KMS-11 (cell line): ENCODE measurements around the gene CCBE1.

Source experiments
- H2AFZ ChIP-seq: fragments of 200-600 bp; sonication (generic); 2 replicates; pipeline ENCODE4 v1.6.1; 2016; ENCODE audit warnings: antibody characterized with exemption, mixed run types, low read depth
- H3K27ac ChIP-seq: fragments of 200-600 bp; sonication (generic); 2 replicates; pipeline ENCODE4 v1.6.1; 2016; ENCODE audit warnings: mild to moderate bottlenecking, mixed run types
- H3K27me3 ChIP-seq: fragments of 200-600 bp; sonication (generic); 2 replicates; pipeline ENCODE4 v1.6.1; 2017; ENCODE audit warnings: mild to moderate bottlenecking, low read depth, mixed run types, moderate library complexity; ENCODE audit not compliant: insufficient read depth
- H3K36me3 ChIP-seq: fragments of 200-600 bp; sonication (generic); 2 replicates; pipeline ENCODE4 v1.6.1; 2017; ENCODE audit warnings: mild to moderate bottlenecking, mixed run types; ENCODE audit not compliant: insufficient read depth
- H3K4me1 ChIP-seq: fragments of 200-600 bp; sonication (generic); 2 replicates; pipeline ENCODE4 v1.6.1; 2016; ENCODE audit warnings: mild to moderate bottlenecking, low read depth, mixed run types; ENCODE audit not compliant: poor library complexity, severe bottlenecking
- H3K4me2 ChIP-seq: fragments of 200-600 bp; sonication (generic); 2 replicates; pipeline ENCODE4 v1.7.0; 2016; ENCODE audit warnings: mild to moderate bottlenecking, mixed run types
- H3K4me3 ChIP-seq: fragments of 200-600 bp; sonication (generic); IDR thresholded peaks from 2 replicates; pipeline ENCODE4 v1.6.1; 2017; ENCODE audit warnings: low read depth, low read length, mixed read lengths; ENCODE audit not compliant: insufficient read depth
- H3K79me2 ChIP-seq: fragments of 200-600 bp; sonication (generic); 2 replicates; pipeline ENCODE4 v1.6.1; 2016; ENCODE audit warnings: low read depth, mixed run types; ENCODE audit not compliant: insufficient read depth
- H3K9ac ChIP-seq: fragments of 200-600 bp; sonication (generic); 2 replicates; pipeline ENCODE4 v1.6.1; 2016; ENCODE audit warnings: mild to moderate bottlenecking, mixed run types
- H4K20me1 ChIP-seq: fragments of 200-600 bp; sonication (generic); 2 replicates; pipeline ENCODE4 v1.6.1; 2016; ENCODE audit warnings: mild to moderate bottlenecking, mixed run types; ENCODE audit not compliant: insufficient read depth
- TF ChIP-seq, protein P1 (sequence below): fragments of 200-600 bp; sonication (generic); conservative IDR thresholded peaks from 2 replicates; pipeline ENCODE4 v1.6.1; 2017; ENCODE audit warnings: low read depth, mild to moderate bottlenecking, antibody characterized with exemption, low read length, moderate library complexity, mixed read lengths

Gene CCBE1

GRCh38 chr18:59733421-59733820, 36.2 kb upstream of the CCBE1 start:
- H3K4me2 ChIP-seq, result no peak overlapping the region
- H3K9ac ChIP-seq, result no peak overlapping the region
- no peaks in the 10 kb centered on the region for H3K36me3 ChIP-seq
- no peaks in the 10 kb centered on the region for H3K4me1 ChIP-seq
- H3K27me3 ChIP-seq, result no peaks in the 10 kb centered on the region
- H3K27ac ChIP-seq, result no peak overlapping the region
- no peak overlapping the region for H2AFZ ChIP-seq
- TF ChIP-seq, protein P1, sequence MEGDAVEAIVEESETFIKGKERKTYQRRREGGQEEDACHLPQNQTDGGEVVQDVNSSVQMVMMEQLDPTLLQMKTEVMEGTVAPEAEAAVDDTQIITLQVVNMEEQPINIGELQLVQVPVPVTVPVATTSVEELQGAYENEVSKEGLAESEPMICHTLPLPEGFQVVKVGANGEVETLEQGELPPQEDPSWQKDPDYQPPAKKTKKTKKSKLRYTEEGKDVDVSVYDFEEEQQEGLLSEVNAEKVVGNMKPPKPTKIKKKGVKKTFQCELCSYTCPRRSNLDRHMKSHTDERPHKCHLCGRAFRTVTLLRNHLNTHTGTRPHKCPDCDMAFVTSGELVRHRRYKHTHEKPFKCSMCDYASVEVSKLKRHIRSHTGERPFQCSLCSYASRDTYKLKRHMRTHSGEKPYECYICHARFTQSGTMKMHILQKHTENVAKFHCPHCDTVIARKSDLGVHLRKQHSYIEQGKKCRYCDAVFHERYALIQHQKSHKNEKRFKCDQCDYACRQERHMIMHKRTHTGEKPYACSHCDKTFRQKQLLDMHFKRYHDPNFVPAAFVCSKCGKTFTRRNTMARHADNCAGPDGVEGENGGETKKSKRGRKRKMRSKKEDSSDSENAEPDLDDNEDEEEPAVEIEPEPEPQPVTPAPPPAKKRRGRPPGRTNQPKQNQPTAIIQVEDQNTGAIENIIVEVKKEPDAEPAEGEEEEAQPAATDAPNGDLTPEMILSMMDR, result no peak
- no peaks in the 10 kb centered on the region for H3K79me2 ChIP-seq
- H4K20me1 ChIP-seq, result no peaks in the 10 kb centered on the region
- H3K4me3 ChIP-seq, result no peak overlapping the region

GRCh38 chr18:59730896-59731295, 33.7 kb upstream of the CCBE1 start:
- Histone ChIP-seq H3K4me3 (no peak overlapping the region), H3K27me3 (no peaks in the 10 kb centered on the region), H3K79me2 (no peaks in the 10 kb centered on the region), H3K36me3 (no peaks in the 10 kb centered on the region), H3K9ac (no peak overlapping the region), H2AFZ (no peak overlapping the region), H3K27ac (no peak overlapping the region), H3K4me2 (no peak overlapping the region), H3K4me1 (no peaks in the 10 kb centered on the region), H4K20me1 (no peaks in the 10 kb centered on the region)
- TF ChIP-seq, protein P1, result no peak

DNA sequence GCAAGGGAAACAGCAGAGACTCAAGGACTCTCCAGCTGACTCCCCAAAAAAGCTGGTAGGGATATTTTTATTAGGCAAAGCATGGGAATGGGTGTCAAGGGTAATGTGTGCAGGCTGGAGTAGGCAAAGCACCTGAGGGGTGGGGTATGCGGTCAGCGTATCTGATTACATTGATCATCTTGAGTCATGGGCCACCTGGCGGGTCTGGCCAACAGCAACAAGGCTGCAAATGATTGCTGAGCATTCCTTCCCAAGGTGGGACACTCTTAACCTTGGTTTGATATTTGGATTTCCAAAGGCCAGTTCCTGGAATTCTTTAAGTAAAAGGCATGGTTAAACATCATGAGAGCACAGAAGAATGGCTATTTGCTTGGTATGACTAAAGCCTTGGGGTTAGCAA, 32.6 kb upstream of the CCBE1 start:
- no peaks in the 10 kb centered on the region for H3K27me3 ChIP-seq
- H3K79me2 ChIP-seq, result no peaks in the 10 kb centered on the region
- no peak overlapping the region for H3K4me3 ChIP-seq
- no peaks in the 10 kb centered on the region for H3K36me3 ChIP-seq
- H2AFZ ChIP-seq, result no peak overlapping the region
- no peak overlapping the region for H3K27ac ChIP-seq
- TF ChIP-seq, protein P1, result no peak
- H4K20me1 ChIP-seq, result no peaks in the 10 kb centered on the region
- no peak overlapping the region for H3K9ac ChIP-seq
- no peaks in the 10 kb centered on the region for H3K4me1 ChIP-seq
- H3K4me2 ChIP-seq, result no peak overlapping the region

- no peaks in the 10 kb centered on the region for H3K27me3 ChIP-seq
- H3K79me2 ChIP-seq, result no peaks in the 10 kb centered on the region
- TF ChIP-seq, protein P1, result no peak
- no peaks in the 10 kb centered on the region for H4K20me1 ChIP-seq
- no peaks in the 10 kb centered on the region for H3K36me3 ChIP-seq
- H3K4me3 ChIP-seq, result no peak overlapping the region
- H3K4me2 ChIP-seq, result no peak overlapping the region
- H3K4me1 ChIP-seq, result no peaks in the 10 kb centered on the region
- H2AFZ ChIP-seq, result no peak overlapping the region
- H3K27ac ChIP-seq, result no peak overlapping the region
- no peak overlapping the region for H3K9ac ChIP-seq
Measured at GRCh38 chr18:59728816-59729215, 31.6 kb upstream of the CCBE1 start.
